Fibroblast of lung (primary cell): ENCODE measurements around the gene SLC25A30. TPM values are rescaled to one million over a fixed set of nuclear protein-coding genes. Genes with fewer than 3 reads are reported as not detected.
"Not testable (repeated sequence)": the region's sequence is repeated elsewhere in the genome, so short reads cannot be mapped to it uniquely, and the experiment has no call there.

Experiments used
- DNase-seq, 2 donors: peaks; one replicate each; pipeline versions ENCODE4 v3.0.0 to v3.0.0-alpha.2; 2010; ENCODE audit warnings: low read depth in 2 of 2
- H2AFZ ChIP-seq: 2 replicates; pipeline ENCODE4 v1.5.1; 2012; ENCODE audit warnings: low read length, control low read depth, inconsistent platforms
- H3K27ac ChIP-seq: 2 replicates; pipeline ENCODE4 v1.5.1; 2011; ENCODE audit warnings: low read length, control low read depth; ENCODE audit not compliant: insufficient read depth
- H3K27me3 ChIP-seq: 2 replicates; pipeline ENCODE4 v1.5.1; 2011; ENCODE audit warnings: mild to moderate bottlenecking, low read length; ENCODE audit not compliant: control insufficient read depth, insufficient read depth
- H3K36me3 ChIP-seq: 2 replicates; pipeline ENCODE4 v1.5.1; 2011; ENCODE audit warnings: low read length; ENCODE audit not compliant: control insufficient read depth, insufficient read depth
- H3K4me1 ChIP-seq: 2 replicates; pipeline ENCODE4 v1.5.1; 2011; ENCODE audit warnings: low read length; ENCODE audit not compliant: control insufficient read depth, insufficient read depth; ENCODE audit errors: extremely low read depth
- H3K4me2 ChIP-seq: 2 replicates; pipeline ENCODE4 v1.5.1; 2011; ENCODE audit warnings: low read length, control low read depth; ENCODE audit not compliant: insufficient read depth; ENCODE audit errors: extremely low read depth
- H3K4me3 ChIP-seq, 4 experiments: fragments of 200-600 bp in 1 of 4; sonication (generic) in 1 of 4; replicated peaks in 1 of 4; 2 replicates each; pipeline ENCODE4 v1.5.1; 2011 to 2016; ENCODE audit warnings: low read length in 4 of 4, low read depth in 3 of 4, mild to moderate bottlenecking in 3 of 4, control low read depth in 2 of 4, inconsistent platforms in 1 of 4, mixed read lengths in 1 of 4; ENCODE audit not compliant: insufficient read depth in 1 of 4; ENCODE audit errors: control extremely low read depth in 1 of 4
- H3K79me2 ChIP-seq: 2 replicates; pipeline ENCODE4 v1.5.1; 2012; ENCODE audit warnings: mild to moderate bottlenecking, low read length, inconsistent platforms; ENCODE audit not compliant: control insufficient read depth, insufficient read depth
- H3K9ac ChIP-seq: 2 replicates; pipeline ENCODE4 v1.5.1; 2011; ENCODE audit warnings: mild to moderate bottlenecking, low read length, control low read depth; ENCODE audit not compliant: insufficient read depth
- H3K9me3 ChIP-seq: 2 replicates; pipeline ENCODE4 v1.5.1; 2012; ENCODE audit warnings: low read depth, low read length; ENCODE audit not compliant: control insufficient read depth, insufficient read depth
- H4K20me1 ChIP-seq: 2 replicates; pipeline ENCODE4 v1.5.1; 2011; ENCODE audit warnings: low read length; ENCODE audit not compliant: control insufficient read depth, insufficient read depth; ENCODE audit errors: extremely low read depth
- CTCF ChIP-seq, 2 donors: IDR thresholded peaks in 1 of 2; conservative IDR thresholded peaks in 1 of 2; 1 replicate in 1 of 2; 2 replicates in 1 of 2; pipeline ENCODE4 v1.5.1; 2011 to 2012; ENCODE audit warnings: low read length in 2 of 2, control low read depth in 1 of 2, inconsistent platforms in 1 of 2, low read depth in 1 of 2, mild to moderate bottlenecking in 1 of 2
- EZH2 ChIP-seq: IDR thresholded peaks from 2 replicates; pipeline ENCODE4 v1.5.1; 2012; ENCODE audit warnings: low read length, control low read depth, mild to moderate bottlenecking; ENCODE audit errors: missing control alignments
- polyA plus RNA-seq, 2 donors: library from polyadenylated mRNA; depleted of rRNA in 1 of 2; stranded (reverse) in 1 of 2; unstranded in 1 of 2; fragments of >200 nt; gene quantifications; 2 replicates each; pipeline ENCODE4 v1.2.1, GENCODE V29; 2011 to 2012; ENCODE audit warnings: missing spikeins in 1 of 2
- total RNA-seq: library from RNA; depleted of rRNA; stranded (reverse); fragments of >200 nt; gene quantifications from 2 replicates; pipeline ENCODE4 v1.2.1, GENCODE V29; 2014

The SLC25A30 gene
- total and polyA plus RNA-seq, 2 donors (not counting 1 experiment from before 2014, with no cell fraction given), result 14.5 to 27.6 TPM

- no peak overlapping the region for H3K4me3 ChIP-seq
- no peak overlapping the region for H3K27ac ChIP-seq
- no peak overlapping the region for H2AFZ ChIP-seq
- H3K36me3 ChIP-seq, result no peaks in the 10 kb centered on the region
- no peak overlapping the region for H3K9ac ChIP-seq
- no peak for DNase-seq
- H3K4me1 ChIP-seq, result no peaks in the 10 kb centered on the region
- H4K20me1 ChIP-seq, result no peaks in the 10 kb centered on the region
- H3K4me2 ChIP-seq, result no peak overlapping the region
- no peaks in the 10 kb centered on the region for H3K79me2 ChIP-seq
- no peaks in the 10 kb centered on the region for H3K9me3 ChIP-seq
- H3K27me3 ChIP-seq, result no peaks in the 10 kb centered on the region
- TF ChIP-seq EZH2, result no peak
- TF ChIP-seq CTCF (conservative IDR thresholded peaks at IDR 0.05 in 1 of 2, IDR thresholded peaks at IDR 0.05 in 1 of 2; ENCODE audit: low read depth in 1 of 2, low read length in 2 of 2), result no peak
These were observed 15.2 kb upstream of the SLC25A30 start for GRCh38 chr13:45433381-45433790.

- no peak for DNase-seq
- H2AFZ ChIP-seq, result no peak overlapping the region
- H3K27ac ChIP-seq, result no peak overlapping the region
- no peaks in the 10 kb centered on the region for H3K9me3 ChIP-seq
- no peaks in the 10 kb centered on the region for H3K79me2 ChIP-seq
- no peaks in the 10 kb centered on the region for H3K27me3 ChIP-seq
- no peak for TF ChIP-seq CTCF (conservative IDR thresholded peaks at IDR 0.05 in 1 of 2, IDR thresholded peaks at IDR 0.05 in 1 of 2; ENCODE audit: low read depth in 1 of 2, low read length in 2 of 2)
- TF ChIP-seq EZH2, result no peak
- no peaks in the 10 kb centered on the region for H4K20me1 ChIP-seq
- H3K4me2 ChIP-seq, result no peak overlapping the region
- no peak overlapping the region for H3K4me3 ChIP-seq
- H3K9ac ChIP-seq, result no peak overlapping the region
- H3K36me3 ChIP-seq, result no peaks in the 10 kb centered on the region
- H3K4me1 ChIP-seq, result no peaks in the 10 kb centered on the region
These were observed 14.7 kb upstream of the SLC25A30 start for GRCh38 chr13:45432737-45433380.

GRCh38 chr13:45426056-45426841 is 8.1 kb upstream of the SLC25A30 start:
- H3K36me3 ChIP-seq, H2AFZ ChIP-seq, DNase-seq: not testable (repeated sequence)

More at GRCh38 chr13:45426056-45426841, 8.1 kb upstream of the SLC25A30 start:
- H3K27ac ChIP-seq, H3K9ac ChIP-seq, H3K79me2 ChIP-seq, H3K4me3 ChIP-seq, H3K4me2 ChIP-seq, H3K4me1 ChIP-seq, H4K20me1 ChIP-seq, H3K9me3 ChIP-seq, H3K27me3 ChIP-seq: not testable (repeated sequence)
